GM12891 (cell line): ENCODE data around the gene FKBP9.
"Not testable (repeated sequence)": the region's sequence is repeated elsewhere in the genome, so short reads cannot be mapped to it uniquely, and the experiment has no call there.

Experiments
- PAX5 ChIP-seq: IDR thresholded peaks from 2 replicates; pipeline ENCODE4 v1.6.1; 2011; ENCODE audit warnings: low read length, moderate library complexity, mild to moderate bottlenecking; ENCODE audit not compliant: insufficient read depth, severe bottlenecking
- POLR2A ChIP-seq: IDR thresholded peaks from 2 replicates; pipeline ENCODE4 v1.6.1; 2011; ENCODE audit warnings: low read depth, low read length, control low read depth
- POLR2AphosphoS5 ChIP-seq: IDR thresholded peaks from 2 replicates; pipeline ENCODE4 v1.6.1; 2011; ENCODE audit warnings: low read depth, low read length, control low read depth
- POU2F2 ChIP-seq: IDR thresholded peaks from 2 replicates; pipeline ENCODE4 v1.6.1; 2011; ENCODE audit warnings: low read depth, mild to moderate bottlenecking, control low read depth, low read length, moderate library complexity
- SPI1 ChIP-seq: IDR thresholded peaks from 2 replicates; pipeline ENCODE4 v1.6.1; 2011; ENCODE audit warnings: low read depth, low read length, control low read depth
- TAF1 ChIP-seq: IDR thresholded peaks from 2 replicates; pipeline ENCODE4 v1.6.1; 2011; ENCODE audit warnings: low read depth, low read length, control low read depth

DNA sequence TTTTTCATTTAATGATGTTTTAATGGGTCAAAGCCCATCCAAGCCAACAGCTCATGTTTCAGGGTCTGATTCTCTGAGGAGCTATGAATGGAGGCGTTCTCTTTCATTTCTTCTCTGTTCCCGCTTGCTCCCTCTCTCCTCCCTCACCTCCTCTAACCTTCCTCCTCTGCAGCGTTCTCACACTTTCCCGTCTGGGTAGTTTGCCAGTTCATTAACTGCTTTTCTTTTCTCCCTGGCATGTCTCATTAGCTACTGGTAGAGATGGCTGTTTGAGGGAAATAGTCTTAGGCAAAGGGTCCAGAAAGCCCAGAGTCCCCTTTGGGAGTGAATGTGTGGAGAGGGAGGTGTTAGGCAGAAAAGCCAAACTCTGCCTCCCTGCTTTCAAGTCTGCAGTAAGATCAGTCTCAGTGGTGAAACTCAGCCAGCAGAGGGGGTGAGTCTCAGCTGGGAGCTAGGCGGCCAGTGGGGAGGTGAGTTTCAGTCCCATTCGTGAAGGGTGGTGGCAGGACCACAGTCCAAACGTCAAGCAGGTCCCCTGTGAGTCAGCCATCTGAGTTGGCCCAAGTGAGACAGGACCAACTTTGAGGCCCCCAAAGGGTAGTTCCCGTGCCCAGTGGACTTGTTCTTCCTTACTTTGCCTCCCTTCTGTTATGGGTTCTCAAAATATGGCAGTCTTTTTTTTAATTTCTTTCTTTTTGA lies 7.4 kb downstream of the FKBP9 start:
- TF ChIP-seq POLR2AphosphoS5, POLR2A, SPI1, TAF1, POU2F2, PAX5: not testable (repeated sequence)
